ENCODE results near the gene DEFB126.

The DEFB126 gene

DNA sequence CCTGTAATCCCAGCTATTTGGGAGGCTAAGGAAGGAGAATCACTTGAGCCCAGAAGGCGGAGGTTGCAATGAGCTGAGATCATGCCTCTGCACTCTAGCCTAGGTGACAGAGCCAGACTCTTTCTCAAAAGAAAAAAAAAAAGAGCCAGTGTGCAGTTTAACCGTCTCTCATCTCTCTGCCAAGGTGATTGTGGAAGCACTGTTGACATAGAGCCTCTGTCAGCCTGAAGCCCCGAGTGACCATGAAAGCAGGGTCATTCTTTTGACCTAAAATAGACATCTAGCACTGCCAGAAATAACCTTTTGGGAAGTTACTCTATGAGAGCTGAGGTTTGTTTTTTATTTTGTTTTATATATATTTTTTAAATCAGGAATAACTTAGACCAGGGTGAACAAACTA lies 22.2 kb downstream of the DEFB126 start:
- H3K4me3 ChIP-seq (ENCODE audit: low read depth, low read length), result no peak overlapping the region
- H3K27ac ChIP-seq (ENCODE audit: extremely low read depth, low read depth, low read length), result no peak overlapping the region
- H3K36me3 ChIP-seq (ENCODE audit: control insufficient read depth in 2 of 2, insufficient read depth in 1 of 2, low read length in 2 of 2), result no peaks in the 10 kb centered on the region
- ChIA-PET CTCF (no interaction called here), POLR2A (interaction anchor here (0.6 kb wide), 1 partner anchor 67 kb away, joined by 3 read pairs; no protein-coding TSS in a partner anchor)
- H3K9me3 ChIP-seq (ENCODE audit: control insufficient read depth, insufficient read depth, low read depth, low read length), result no peaks in the 10 kb centered on the region; the same call in 1 of the 2 replicates
- no peaks in the 10 kb centered on the region for H3K4me1 ChIP-seq (ENCODE audit: control insufficient read depth, insufficient read depth, low read length)
- TF ChIP-seq, protein P1, sequence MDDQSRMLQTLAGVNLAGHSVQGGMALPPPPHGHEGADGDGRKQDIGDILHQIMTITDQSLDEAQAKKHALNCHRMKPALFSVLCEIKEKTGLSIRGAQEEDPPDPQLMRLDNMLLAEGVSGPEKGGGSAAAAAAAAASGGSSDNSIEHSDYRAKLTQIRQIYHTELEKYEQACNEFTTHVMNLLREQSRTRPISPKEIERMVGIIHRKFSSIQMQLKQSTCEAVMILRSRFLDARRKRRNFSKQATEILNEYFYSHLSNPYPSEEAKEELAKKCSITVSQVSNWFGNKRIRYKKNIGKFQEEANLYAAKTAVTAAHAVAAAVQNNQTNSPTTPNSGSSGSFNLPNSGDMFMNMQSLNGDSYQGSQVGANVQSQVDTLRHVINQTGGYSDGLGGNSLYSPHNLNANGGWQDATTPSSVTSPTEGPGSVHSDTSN (CRISPR knock-in tag; IDR thresholded peaks at IDR 0.05), result no peak
- TF ChIP-seq ZNF792 (tag by site-specific recombination; IDR thresholded peaks at IDR 0.05), result no peak
- TF ChIP-seq ZNF366 (tag by site-specific recombination; conservative IDR thresholded peaks at IDR 0.05), result no peak
- TF ChIP-seq, protein P2, sequence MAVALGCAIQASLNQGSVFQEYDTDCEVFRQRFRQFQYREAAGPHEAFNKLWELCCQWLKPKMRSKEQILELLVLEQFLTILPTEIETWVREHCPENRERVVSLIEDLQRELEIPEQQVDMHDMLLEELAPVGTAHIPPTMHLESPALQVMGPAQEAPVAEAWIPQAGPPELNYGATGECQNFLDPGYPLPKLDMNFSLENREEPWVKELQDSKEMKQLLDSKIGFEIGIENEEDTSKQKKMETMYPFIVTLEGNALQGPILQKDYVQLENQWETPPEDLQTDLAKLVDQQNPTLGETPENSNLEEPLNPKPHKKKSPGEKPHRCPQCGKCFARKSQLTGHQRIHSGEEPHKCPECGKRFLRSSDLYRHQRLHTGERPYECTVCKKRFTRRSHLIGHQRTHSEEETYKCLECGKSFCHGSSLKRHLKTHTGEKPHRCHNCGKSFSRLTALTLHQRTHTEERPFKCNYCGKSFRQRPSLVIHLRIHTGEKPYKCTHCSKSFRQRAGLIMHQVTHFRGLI (tag by site-specific recombination; IDR thresholded peaks at IDR 0.05), result no peak
- TF ChIP-seq ZNF155 (tag by site-specific recombination; IDR thresholded peaks at IDR 0.05), result no peak
- TF ChIP-seq SP2 (tag by site-specific recombination; IDR thresholded peaks at IDR 0.05), result no peak
- TF ChIP-seq, protein P3, sequence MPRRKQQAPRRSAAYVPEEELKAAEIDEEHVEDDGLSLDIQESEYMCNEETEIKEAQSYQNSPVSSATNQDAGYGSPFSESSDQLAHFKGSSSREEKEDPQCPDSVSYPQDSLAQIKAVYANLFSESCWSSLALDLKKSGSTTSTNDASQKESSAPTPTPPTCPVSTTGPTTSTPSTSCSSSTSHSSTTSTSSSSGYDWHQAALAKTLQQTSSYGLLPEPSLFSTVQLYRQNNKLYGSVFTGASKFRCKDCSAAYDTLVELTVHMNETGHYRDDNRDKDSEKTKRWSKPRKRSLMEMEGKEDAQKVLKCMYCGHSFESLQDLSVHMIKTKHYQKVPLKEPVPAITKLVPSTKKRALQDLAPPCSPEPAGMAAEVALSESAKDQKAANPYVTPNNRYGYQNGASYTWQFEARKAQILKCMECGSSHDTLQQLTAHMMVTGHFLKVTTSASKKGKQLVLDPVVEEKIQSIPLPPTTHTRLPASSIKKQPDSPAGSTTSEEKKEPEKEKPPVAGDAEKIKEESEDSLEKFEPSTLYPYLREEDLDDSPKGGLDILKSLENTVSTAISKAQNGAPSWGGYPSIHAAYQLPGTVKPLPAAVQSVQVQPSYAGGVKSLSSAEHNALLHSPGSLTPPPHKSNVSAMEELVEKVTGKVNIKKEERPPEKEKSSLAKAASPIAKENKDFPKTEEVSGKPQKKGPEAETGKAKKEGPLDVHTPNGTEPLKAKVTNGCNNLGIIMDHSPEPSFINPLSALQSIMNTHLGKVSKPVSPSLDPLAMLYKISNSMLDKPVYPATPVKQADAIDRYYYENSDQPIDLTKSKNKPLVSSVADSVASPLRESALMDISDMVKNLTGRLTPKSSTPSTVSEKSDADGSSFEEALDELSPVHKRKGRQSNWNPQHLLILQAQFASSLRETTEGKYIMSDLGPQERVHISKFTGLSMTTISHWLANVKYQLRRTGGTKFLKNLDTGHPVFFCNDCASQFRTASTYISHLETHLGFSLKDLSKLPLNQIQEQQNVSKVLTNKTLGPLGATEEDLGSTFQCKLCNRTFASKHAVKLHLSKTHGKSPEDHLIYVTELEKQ (tag by site-specific recombination; IDR thresholded peaks at IDR 0.05; ENCODE audit: borderline replicate concordance), result no peak
- no peak for TF ChIP-seq PATZ1 (tag by site-specific recombination; IDR thresholded peaks at IDR 0.05)

GRCh38 chr20:168876-169275 lies 26.5 kb downstream of the DEFB126 start:
- CTCF ChIA-PET, result no interaction called here
- POLR2A ChIA-PET, result no interaction called here

GRCh38 chr20:184288-184687 lies 41.9 kb downstream of the DEFB126 start:
- H3K36me3 ChIP-seq (ENCODE audit: control insufficient read depth in 2 of 2, insufficient read depth in 1 of 2, low read length in 2 of 2), result no peaks in the 10 kb centered on the region
- ChIA-PET POLR2A (no interaction called here), CTCF (no interaction called here)
- H3K27ac ChIP-seq (ENCODE audit: extremely low read depth, low read depth, low read length), result no peak overlapping the region
- no peaks in the 10 kb centered on the region for H3K4me1 ChIP-seq (ENCODE audit: control insufficient read depth, insufficient read depth, low read length)
- TF ChIP-seq GFI1B (tag by site-specific recombination; IDR thresholded peaks at IDR 0.05) (no peak), ATF2 (tag by site-specific recombination; IDR thresholded peaks at IDR 0.05; ENCODE audit: low read depth) (0 out of 2 replicates have a peak, but pooled peaks have one; percentile 31), EGR2 (tag by site-specific recombination; IDR thresholded peaks at IDR 0.05; ENCODE audit: low read depth) (no peak)
- no peak overlapping the region for H3K4me3 ChIP-seq (ENCODE audit: low read depth, low read length)
- peaks cover 3% of the 10 kb centered on the region for H3K9me3 ChIP-seq (ENCODE audit: control insufficient read depth, insufficient read depth, low read depth, low read length)

More at GRCh38 chr20:168876-169275, 26.5 kb downstream of the DEFB126 start:
- no peak overlapping the region for H3K4me3 ChIP-seq (ENCODE audit: low read depth, low read length)
- no peak overlapping the region for H3K27ac ChIP-seq (ENCODE audit: extremely low read depth, low read depth, low read length)
- H3K9me3 ChIP-seq (ENCODE audit: control insufficient read depth, insufficient read depth, low read depth, low read length), result no peaks in the 10 kb centered on the region
- H3K36me3 ChIP-seq (ENCODE audit: control insufficient read depth in 2 of 2, insufficient read depth in 1 of 2, low read length in 2 of 2), result no peaks in the 10 kb centered on the region
- H3K4me1 ChIP-seq (ENCODE audit: control insufficient read depth, insufficient read depth, low read length), result no peaks in the 10 kb centered on the region
- no peak for TF ChIP-seq SCRT1 (tag by site-specific recombination; IDR thresholded peaks at IDR 0.05; ENCODE audit: borderline replicate concordance)
- TF ChIP-seq ZNF792 (tag by site-specific recombination; IDR thresholded peaks at IDR 0.05), result no peak
- no peak for TF ChIP-seq ZNF585B (tag by site-specific recombination; IDR thresholded peaks at IDR 0.05)
- no peak for TF ChIP-seq ZNF138 (tag by site-specific recombination; IDR thresholded peaks at IDR 0.05; ENCODE audit: borderline replicate concordance)
- no peak for TF ChIP-seq ZNF169 (tag by site-specific recombination; IDR thresholded peaks at IDR 0.05)
- TF ChIP-seq ZNF654 (tag by site-specific recombination; IDR thresholded peaks at IDR 0.05; ENCODE audit: low read depth), result no peak
- TF ChIP-seq KLF16 (tag by site-specific recombination; IDR thresholded peaks at IDR 0.05), result no peak
- TF ChIP-seq EGR2 (tag by site-specific recombination; IDR thresholded peaks at IDR 0.05; ENCODE audit: low read depth), result no peak
- TF ChIP-seq ZNF768 (tag by site-specific recombination; IDR thresholded peaks at IDR 0.05), result no peak

All from HEK293 (cell line).